NCI-H774 (cell line): ENCODE data around the gene CGAS.
"Not testable (repeated sequence)": the region's sequence is repeated elsewhere in the genome, so short reads cannot be mapped to it uniquely, and the experiment has no call there.

Source experiments
- DNase-seq: peaks from one replicate; lab custom pipeline; 2025; lab: John Stamatoyannopoulos, UW

Gene CGAS

GRCh38 chr6:73452107-73452461, at the start of gene CGAS:
Gene CGAS, minus strand, starts transcription at chr6:73452297. Its CDS starts 116 bp downstream, at chr6:73452181.
- DNase-seq = peak; percentile 33

GRCh38 chr6:73497915-73498314, 45.8 kb upstream of the CGAS start:
- no peak for DNase-seq

GRCh38 chr6:73491377-73491776, 39.3 kb upstream of the CGAS start:
- DNase-seq = no peak

GRCh38 chr6:73487473-73487872, 35.4 kb upstream of the CGAS start:
- no peak for DNase-seq

GRCh38 chr6:73484438-73484837, 32.3 kb upstream of the CGAS start:
- DNase-seq = no peak

- no peak for DNase-seq
These were observed 29.9 kb upstream of the CGAS start for GRCh38 chr6:73481969-73482368.

- no peak for DNase-seq
These were observed 25.3 kb upstream of the CGAS start for GRCh38 chr6:73477407-73477806.

- DNase-seq = no peak
These were observed 24.6 kb upstream of the CGAS start for GRCh38 chr6:73476723-73477122.

GRCh38 chr6:73471686-73472290, 19.7 kb upstream of the CGAS start:
- no peak for DNase-seq

GRCh38 chr6:73461537-73462350, 9.6 kb upstream of the CGAS start, which contains the start of gene MTO1:
Gene MTO1, plus strand, starts transcription at chr6:73461737. Its CDS starts 118 bp downstream, at chr6:73461855.
- peak; percentile 94 for DNase-seq

GRCh38 chr6:73460056-73460455, 8.0 kb upstream of the CGAS start:
- DNase-seq = no peak

GRCh38 chr6:73459474-73459873, 7.4 kb upstream of the CGAS start:
- not testable (repeated sequence) for DNase-seq

- no peak for DNase-seq
These were observed 4.0 kb upstream of the CGAS start for GRCh38 chr6:73455865-73456629.

- DNase-seq = peak; percentile 58
These were observed 632 bp downstream of the CGAS start for GRCh38 chr6:73451223-73452106.

- no peak for DNase-seq
These were observed 8.5 kb downstream of the CGAS start for GRCh38 chr6:73443555-73443954.

GRCh38 chr6:73435236-73435635, 16.9 kb downstream of the CGAS start:
- no peak for DNase-seq

- DNase-seq = no peak
These were observed 30.6 kb downstream of the CGAS start for GRCh38 chr6:73421534-73421933.

GRCh38 chr6:73418081-73418741, 33.9 kb downstream of the CGAS start:
- no peak for DNase-seq

- DNase-seq = no peak
These were observed 39.0 kb downstream of the CGAS start for GRCh38 chr6:73413102-73413501.

GRCh38 chr6:73409395-73409794, 42.7 kb downstream of the CGAS start:
- no peak for DNase-seq

- no peak for DNase-seq
These were observed 51.4 kb downstream of the CGAS start for GRCh38 chr6:73400656-73401055.
